Panc1 (cell line): ENCODE data around the gene FABP1. TPM values are rescaled to one million over a fixed set of nuclear protein-coding genes. Genes with fewer than 3 reads are reported as not detected.

Source experiments
- ATAC-seq: fragments of 200-7000 bp; cut with Tn5 transposase; 2 replicates; pipeline ENCODE4 v1.9.1; 2020; ENCODE audit warnings: mild to moderate bottlenecking, moderate library complexity
- BruUV-seq: library from RNA; stranded (reverse); fragments of 400-500 nt; replicated peaks from 2 replicates; lab custom pipeline; 2021; lab: Mats Ljungman, UMichigan
- CTCF ChIA-PET: fragments of 300-600 bp; sonication (Branson Sonifier 250); formaldehyde crosslinking; loops from one replicate; lab custom pipeline; 2022; ENCODE audit warnings: antibody characterized with exemption; lab: Charles Lee
- POLR2A ChIA-PET: fragments of 300-600 bp; sonication (Branson Sonifier 250); formaldehyde crosslinking; loops from one replicate; lab custom pipeline; 2022; ENCODE audit warnings: antibody characterized with exemption; lab: Charles Lee
- DNase-seq: peaks from one replicate; pipeline ENCODE4 v3.0.0-alpha.2; 2010; ENCODE audit warnings: low read depth, low spot score
- H3K27ac ChIP-seq: 2 replicates; pipeline ENCODE4 v1.5.1; 2011; ENCODE audit warnings: mild to moderate bottlenecking, low read length, inconsistent platforms
- H3K27me3 ChIP-seq: fragments of 200-500 bp; sonication (Bioruptor generic); 2 replicates; pipeline ENCODE4 v1.6.0; 2014; ENCODE audit warnings: low read length, inconsistent platforms; ENCODE audit not compliant: control insufficient read depth, insufficient read depth
- H3K36me3 ChIP-seq: fragments of 200-500 bp; sonication (Bioruptor generic); 2 replicates; pipeline ENCODE4 v1.5.1; 2014; ENCODE audit warnings: inconsistent platforms, mild to moderate bottlenecking, low read length, moderate library complexity; ENCODE audit not compliant: control insufficient read depth, insufficient read depth
- H3K4me1 ChIP-seq: 2 replicates; pipeline ENCODE4 v1.5.1; 2011; ENCODE audit warnings: inconsistent platforms, mild to moderate bottlenecking, low read length, moderate library complexity; ENCODE audit not compliant: control insufficient read depth, insufficient read depth
- H3K4me3 ChIP-seq, 2 experiments: 2 replicates each; pipeline ENCODE4 v1.5.1; 2011 to 2012; ENCODE audit warnings: low read depth in 2 of 2, low read length in 2 of 2, mild to moderate bottlenecking in 2 of 2, inconsistent platforms in 1 of 2, moderate library complexity in 1 of 2
- H3K9me3 ChIP-seq: fragments of 200-500 bp; sonication (Bioruptor generic); 2 replicates; pipeline ENCODE4 v1.5.1; 2014; ENCODE audit warnings: low read depth, mild to moderate bottlenecking, inconsistent platforms, low read length, moderate library complexity; ENCODE audit not compliant: control insufficient read depth, insufficient read depth
- POLR2AphosphoS5 ChIP-seq: IDR thresholded peaks from 2 replicates; pipeline ENCODE4 v1.6.1; 2012; ENCODE audit warnings: mild to moderate bottlenecking, low read depth, low read length, moderate library complexity
- SIN3A ChIP-seq: IDR thresholded peaks from 2 replicates; pipeline ENCODE4 v1.6.1; 2012; ENCODE audit warnings: low read depth, mild to moderate bottlenecking, low read length, moderate library complexity, borderline replicate concordance; ENCODE audit not compliant: insufficient read depth
- TCF7L2 ChIP-seq: IDR thresholded peaks from 2 replicates; pipeline ENCODE4 v1.6.1; 2011; ENCODE audit warnings: mild to moderate bottlenecking, low read depth, low read length, inconsistent platforms
- in situ Hi-C: cut with HindIII; loops from 2 replicates; pipeline ENCODE4 v1.10.0; 2016; ENCODE audit warnings: low sequenced_read_pairs, low pct_unique_long_range_greater_than_20kb
- intact Hi-C: fragments of 100-400 bp; cut with micrococcal nuclease; formaldehyde crosslinking; loops from one replicate; pipeline ENCODE4 v1.10.0; 2022; ENCODE audit not compliant: unreplicated experiment
- total RNA-seq: library from RNA; stranded (reverse); gene quantifications from one replicate; pipeline ENCODE4 v1.2.1, GENCODE V29; 2021; ENCODE audit not compliant: unreplicated experiment
- TF ChIP-seq, protein P1 (sequence below): fragments of 450-650 bp; IDR thresholded peaks from 2 replicates; pipeline ENCODE4 v1.5.1; 2017; ENCODE audit warnings: mild to moderate bottlenecking
- TF ChIP-seq, protein P2 (sequence below), 2 experiments: IDR thresholded peaks; 2 replicates each; pipeline ENCODE4 v1.6.1; 2011 to 2012; ENCODE audit warnings: low read depth in 2 of 2, control low read depth in 1 of 2, low read length in 1 of 2, mild to moderate bottlenecking in 1 of 2, moderate library complexity in 1 of 2; ENCODE audit not compliant: insufficient read depth in 1 of 2

FABP1 gene
- total RNA-seq, 1 experiment from 2014 or later, result 0.36 TPM

GRCh38 chr2:88168386-88168785 lies 40.5 kb upstream of the FABP1 start:
- Histone ChIP-seq H3K27me3 (no peaks in the 10 kb centered on the region), H3K4me3 (no peak overlapping the region), H3K9me3 (no peaks in the 10 kb centered on the region), H3K36me3 (no peaks in the 10 kb centered on the region), H3K27ac (no peak overlapping the region), H3K4me1 (no peaks in the 10 kb centered on the region)
- BruUV-seq, result no TSS peak
- CTCF ChIA-PET, result no interaction called here
- intact Hi-C loops, result no loop called here
- DNase-seq, result no peak
- TF ChIP-seq, protein P1, sequence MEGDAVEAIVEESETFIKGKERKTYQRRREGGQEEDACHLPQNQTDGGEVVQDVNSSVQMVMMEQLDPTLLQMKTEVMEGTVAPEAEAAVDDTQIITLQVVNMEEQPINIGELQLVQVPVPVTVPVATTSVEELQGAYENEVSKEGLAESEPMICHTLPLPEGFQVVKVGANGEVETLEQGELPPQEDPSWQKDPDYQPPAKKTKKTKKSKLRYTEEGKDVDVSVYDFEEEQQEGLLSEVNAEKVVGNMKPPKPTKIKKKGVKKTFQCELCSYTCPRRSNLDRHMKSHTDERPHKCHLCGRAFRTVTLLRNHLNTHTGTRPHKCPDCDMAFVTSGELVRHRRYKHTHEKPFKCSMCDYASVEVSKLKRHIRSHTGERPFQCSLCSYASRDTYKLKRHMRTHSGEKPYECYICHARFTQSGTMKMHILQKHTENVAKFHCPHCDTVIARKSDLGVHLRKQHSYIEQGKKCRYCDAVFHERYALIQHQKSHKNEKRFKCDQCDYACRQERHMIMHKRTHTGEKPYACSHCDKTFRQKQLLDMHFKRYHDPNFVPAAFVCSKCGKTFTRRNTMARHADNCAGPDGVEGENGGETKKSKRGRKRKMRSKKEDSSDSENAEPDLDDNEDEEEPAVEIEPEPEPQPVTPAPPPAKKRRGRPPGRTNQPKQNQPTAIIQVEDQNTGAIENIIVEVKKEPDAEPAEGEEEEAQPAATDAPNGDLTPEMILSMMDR, result no peak
- no peak for TF ChIP-seq TCF7L2
- no peak for TF ChIP-seq POLR2AphosphoS5
- no peak for TF ChIP-seq SIN3A
- TF ChIP-seq, protein P2, sequence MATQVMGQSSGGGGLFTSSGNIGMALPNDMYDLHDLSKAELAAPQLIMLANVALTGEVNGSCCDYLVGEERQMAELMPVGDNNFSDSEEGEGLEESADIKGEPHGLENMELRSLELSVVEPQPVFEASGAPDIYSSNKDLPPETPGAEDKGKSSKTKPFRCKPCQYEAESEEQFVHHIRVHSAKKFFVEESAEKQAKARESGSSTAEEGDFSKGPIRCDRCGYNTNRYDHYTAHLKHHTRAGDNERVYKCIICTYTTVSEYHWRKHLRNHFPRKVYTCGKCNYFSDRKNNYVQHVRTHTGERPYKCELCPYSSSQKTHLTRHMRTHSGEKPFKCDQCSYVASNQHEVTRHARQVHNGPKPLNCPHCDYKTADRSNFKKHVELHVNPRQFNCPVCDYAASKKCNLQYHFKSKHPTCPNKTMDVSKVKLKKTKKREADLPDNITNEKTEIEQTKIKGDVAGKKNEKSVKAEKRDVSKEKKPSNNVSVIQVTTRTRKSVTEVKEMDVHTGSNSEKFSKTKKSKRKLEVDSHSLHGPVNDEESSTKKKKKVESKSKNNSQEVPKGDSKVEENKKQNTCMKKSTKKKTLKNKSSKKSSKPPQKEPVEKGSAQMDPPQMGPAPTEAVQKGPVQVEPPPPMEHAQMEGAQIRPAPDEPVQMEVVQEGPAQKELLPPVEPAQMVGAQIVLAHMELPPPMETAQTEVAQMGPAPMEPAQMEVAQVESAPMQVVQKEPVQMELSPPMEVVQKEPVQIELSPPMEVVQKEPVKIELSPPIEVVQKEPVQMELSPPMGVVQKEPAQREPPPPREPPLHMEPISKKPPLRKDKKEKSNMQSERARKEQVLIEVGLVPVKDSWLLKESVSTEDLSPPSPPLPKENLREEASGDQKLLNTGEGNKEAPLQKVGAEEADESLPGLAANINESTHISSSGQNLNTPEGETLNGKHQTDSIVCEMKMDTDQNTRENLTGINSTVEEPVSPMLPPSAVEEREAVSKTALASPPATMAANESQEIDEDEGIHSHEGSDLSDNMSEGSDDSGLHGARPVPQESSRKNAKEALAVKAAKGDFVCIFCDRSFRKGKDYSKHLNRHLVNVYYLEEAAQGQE (IDR thresholded peaks at IDR 0.05; ENCODE audit: insufficient read depth in 1 of 2, low read depth in 2 of 2, low read length in 1 of 2), result no peak
- POLR2A ChIA-PET, result no interaction called here
- no peak for ATAC-seq
- in situ Hi-C loops, result no loop called here

GRCh38 chr2:88167740-88168139 lies 39.9 kb upstream of the FABP1 start:
- Histone ChIP-seq H3K9me3 (no peaks in the 10 kb centered on the region), H3K36me3 (no peaks in the 10 kb centered on the region), H3K4me3 (no peak overlapping the region), H3K27me3 (no peaks in the 10 kb centered on the region), H3K27ac (no peak overlapping the region), H3K4me1 (no peaks in the 10 kb centered on the region)
- ChIA-PET POLR2A (no interaction called here), CTCF (no interaction called here)
- DNase-seq, result no peak
- intact Hi-C loops, result no loop called here
- TF ChIP-seq TCF7L2, result no peak
- no peak for TF ChIP-seq POLR2AphosphoS5
- TF ChIP-seq, protein P1, result no peak
- TF ChIP-seq SIN3A, result no peak
- TF ChIP-seq, protein P2 (IDR thresholded peaks at IDR 0.05; ENCODE audit: insufficient read depth in 1 of 2, low read depth in 2 of 2, low read length in 1 of 2), result no peak
- ATAC-seq, result no peak
- BruUV-seq, result no TSS peak
- in situ Hi-C loops, result no loop called here
